ENCODE results near the gene ZDHHC6.

DNA sequence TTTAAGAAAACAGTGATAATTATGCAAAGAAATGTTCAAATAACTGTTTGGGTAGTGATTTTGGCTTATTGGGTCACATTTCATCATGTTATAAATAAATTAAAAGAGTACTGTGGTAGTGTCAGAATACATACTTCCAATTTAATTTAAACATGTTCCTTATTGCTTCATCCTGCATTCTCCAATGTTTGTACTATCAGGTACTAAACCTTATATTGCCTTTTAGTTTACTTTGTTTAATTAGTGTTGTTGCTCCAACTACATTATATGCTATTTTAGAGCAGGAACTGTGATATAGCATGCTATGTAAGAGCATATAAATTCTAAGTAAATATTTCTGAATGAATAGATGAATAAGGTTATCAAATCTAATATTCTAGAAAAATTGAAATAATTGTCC, 41.2 kb upstream of the ZDHHC6 start:
- TF ChIP-seq, protein P1, sequence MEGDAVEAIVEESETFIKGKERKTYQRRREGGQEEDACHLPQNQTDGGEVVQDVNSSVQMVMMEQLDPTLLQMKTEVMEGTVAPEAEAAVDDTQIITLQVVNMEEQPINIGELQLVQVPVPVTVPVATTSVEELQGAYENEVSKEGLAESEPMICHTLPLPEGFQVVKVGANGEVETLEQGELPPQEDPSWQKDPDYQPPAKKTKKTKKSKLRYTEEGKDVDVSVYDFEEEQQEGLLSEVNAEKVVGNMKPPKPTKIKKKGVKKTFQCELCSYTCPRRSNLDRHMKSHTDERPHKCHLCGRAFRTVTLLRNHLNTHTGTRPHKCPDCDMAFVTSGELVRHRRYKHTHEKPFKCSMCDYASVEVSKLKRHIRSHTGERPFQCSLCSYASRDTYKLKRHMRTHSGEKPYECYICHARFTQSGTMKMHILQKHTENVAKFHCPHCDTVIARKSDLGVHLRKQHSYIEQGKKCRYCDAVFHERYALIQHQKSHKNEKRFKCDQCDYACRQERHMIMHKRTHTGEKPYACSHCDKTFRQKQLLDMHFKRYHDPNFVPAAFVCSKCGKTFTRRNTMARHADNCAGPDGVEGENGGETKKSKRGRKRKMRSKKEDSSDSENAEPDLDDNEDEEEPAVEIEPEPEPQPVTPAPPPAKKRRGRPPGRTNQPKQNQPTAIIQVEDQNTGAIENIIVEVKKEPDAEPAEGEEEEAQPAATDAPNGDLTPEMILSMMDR (conservative IDR thresholded peaks at IDR 0.05; ENCODE audit: low read length) = no peak
- TF ChIP-seq EZH2phosphoT487 (IDR thresholded peaks at IDR 0.05; ENCODE audit: borderline replicate concordance) = no peak
